Putamen (tissue), 1 donor: ENCODE data around the gene NOL7.

Experiments used
- DNase-seq: peaks from one replicate; pipeline ENCODE4 v3.0.0-alpha.2; 2016; ENCODE audit warnings: low spot score

Gene NOL7

GRCh38 chr6:13597073-13597472 is 18.1 kb upstream of the NOL7 start:
- no peak for DNase-seq

- DNase-seq: no peak
These were observed 15.1 kb upstream of the NOL7 start for GRCh38 chr6:13600036-13600435.

GRCh38 chr6:13604135-13604534 is 11.0 kb upstream of the NOL7 start:
- no peak for DNase-seq

DNA sequence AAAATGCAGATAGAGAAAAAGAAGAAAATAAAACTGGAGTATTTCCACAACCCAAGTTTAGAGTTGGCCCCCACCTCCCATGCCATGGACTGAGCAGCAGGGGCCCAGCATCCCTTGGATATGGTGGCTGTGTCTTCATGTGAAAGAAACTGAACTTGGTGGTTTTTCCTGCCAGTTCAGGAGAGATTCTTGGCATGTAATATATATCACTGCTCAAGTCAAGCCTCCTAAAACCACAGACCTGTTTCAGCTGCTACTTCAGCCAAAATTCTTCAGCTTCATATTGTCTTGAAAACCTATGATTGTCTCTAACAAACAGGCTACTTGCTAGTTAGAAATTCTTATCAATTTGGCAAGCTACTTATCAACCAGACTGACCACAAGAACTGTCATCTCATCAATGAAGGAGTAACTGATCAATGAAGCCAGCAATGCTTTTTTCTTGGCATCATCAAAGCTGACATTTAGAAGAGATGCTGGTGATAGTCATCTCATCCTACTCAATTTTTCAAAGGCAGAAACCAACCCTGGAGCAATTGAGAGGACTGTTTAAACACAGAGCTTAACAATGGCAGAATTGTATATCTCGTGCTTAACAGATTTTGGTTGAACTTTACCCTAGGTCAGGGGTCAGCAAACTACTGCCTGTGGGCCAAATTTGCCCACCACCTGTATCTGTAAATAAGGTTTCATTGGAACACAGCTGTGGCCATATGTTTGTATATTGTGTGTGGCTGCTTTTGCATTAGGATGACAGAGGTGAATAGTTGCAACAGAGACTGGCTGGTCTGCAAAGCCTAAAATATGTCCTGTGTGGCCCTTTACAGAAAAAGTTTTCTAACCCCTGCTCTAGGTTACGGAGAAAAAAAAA is 10.4 kb upstream of the NOL7 start:
- no peak for DNase-seq

- DNase-seq: no peak
These were observed 9.5 kb upstream of the NOL7 start for GRCh38 chr6:13605634-13606033.

DNA sequence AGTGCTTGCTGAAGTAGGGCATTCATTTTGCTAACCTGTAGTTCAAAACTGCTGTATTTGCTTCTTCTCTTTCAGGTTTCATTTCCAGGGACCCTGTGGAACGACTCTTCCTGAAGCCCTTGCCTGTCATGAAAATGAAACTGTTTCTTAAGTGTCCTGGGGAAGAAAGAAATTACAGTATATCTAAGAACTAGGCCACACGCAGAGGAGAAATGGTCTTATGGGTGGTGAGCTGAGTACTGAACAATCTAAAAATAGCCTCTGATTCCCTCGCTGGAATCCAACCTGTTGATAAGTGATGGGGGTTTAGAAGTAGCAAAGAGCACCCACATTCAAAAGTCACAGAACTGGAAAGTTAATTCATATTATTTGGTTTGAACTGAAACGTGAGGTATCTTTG is 3.4 kb upstream of the NOL7 start:
- no peak for DNase-seq

GRCh38 chr6:13613029-13613594 is 2.0 kb upstream of the NOL7 start:
- DNase-seq: no peak

DNA sequence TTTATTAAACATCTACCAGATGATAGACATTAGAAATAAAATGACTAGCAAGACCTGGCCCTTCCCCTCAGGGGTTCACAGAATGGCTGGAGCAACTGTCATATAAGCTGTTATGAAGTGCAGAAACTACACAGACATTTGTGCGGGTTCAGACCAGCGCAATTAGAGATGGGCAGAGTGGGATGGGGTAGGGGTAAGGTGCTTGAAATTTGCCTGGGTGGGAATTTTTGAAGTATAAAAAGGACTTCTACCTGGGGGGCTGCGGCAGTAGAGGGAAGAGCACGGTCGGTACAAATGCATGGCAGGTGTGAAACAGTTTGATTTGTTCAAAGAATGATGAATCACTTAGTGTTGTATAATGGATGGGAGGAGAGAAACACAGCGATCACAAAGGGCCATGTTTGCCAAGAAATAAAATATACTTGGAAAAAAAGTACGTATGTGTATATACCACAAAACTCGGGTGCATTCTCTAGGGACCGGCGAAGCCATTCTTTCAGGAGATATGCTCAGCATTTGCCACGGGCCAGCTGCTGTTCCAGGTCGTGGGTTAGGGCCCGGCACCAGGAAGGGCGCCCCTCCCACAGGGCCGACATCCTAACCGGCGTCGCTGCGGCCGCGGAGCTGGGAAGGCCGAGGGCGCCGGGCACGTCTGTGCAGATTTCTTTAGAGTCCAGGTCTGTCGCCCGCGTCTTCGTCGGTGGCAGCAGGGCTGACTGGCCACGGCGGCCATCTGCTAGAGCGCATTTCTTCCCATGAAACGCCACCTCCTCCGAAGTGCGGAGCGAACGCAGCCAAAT is 809 bp upstream of the NOL7 start:
- DNase-seq: no peak

DNA sequence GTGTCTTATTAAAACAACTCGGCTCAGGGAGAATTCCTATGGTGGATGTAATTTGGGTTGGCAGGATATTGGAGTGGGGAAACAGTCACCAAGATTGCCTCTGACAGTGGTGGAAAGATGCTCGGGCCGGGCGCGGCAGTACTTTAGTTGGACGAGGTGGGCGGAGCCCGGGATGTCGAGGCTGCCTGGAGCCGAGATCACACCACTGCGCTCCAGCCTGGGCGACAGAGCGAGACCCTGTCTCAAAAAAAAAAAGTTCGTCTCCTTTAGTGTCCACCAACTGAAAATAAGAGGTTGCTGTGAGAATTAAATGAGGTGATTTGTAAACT is 621 bp downstream of the NOL7 start:
- no peak for DNase-seq

DNA sequence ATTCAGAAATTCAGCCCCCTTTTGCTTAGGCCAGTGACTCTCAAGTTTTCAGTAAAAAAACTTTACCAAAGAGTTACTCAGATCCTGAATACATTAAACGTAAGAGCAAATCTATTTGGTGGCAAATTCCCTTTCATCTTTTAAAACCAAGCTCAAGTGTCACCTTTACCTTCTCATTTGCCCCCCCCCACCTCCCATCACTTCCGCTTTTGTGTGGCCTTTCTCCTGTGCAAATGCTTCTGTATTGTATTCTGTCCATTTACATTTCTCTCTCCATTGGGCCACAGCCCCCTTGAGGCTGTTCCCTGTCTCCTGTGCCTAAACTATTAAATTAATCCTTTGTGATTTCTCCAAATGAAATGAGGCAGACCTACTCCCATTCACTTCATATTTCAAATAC is 1.9 kb downstream of the NOL7 start:
- DNase-seq: no peak

- DNase-seq: no peak
These were observed 9.7 kb downstream of the NOL7 start for GRCh38 chr6:13624871-13625288.

DNA sequence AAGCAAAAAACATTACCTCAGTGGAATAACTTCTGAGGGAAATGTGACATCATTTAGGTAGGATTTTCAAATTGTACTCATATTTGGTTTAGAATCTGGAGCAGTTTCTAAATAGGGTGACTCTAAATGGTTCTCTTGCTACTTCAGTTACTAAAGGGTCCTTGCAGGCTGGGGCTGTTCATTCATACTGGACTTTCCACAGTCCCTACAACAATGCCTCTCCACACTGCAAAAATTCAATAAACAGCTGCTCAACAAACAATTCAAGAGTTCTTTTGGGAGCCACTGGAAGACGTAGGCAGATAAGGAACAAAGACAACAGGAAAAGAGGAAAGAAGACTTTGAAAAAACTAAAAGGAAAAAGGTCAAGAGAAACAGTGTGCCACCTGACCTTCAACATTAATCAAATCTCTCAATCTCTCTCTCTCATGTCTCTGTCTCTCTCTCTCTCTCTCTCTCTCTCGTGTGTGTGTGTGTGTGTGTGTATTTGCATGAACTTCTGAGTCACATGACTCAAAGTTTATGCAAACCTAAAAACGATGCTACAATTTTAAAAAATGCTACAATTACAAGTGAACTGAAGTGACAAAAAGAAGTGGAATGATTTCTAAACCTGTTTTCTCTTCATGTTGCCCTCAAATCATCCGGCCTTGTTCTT is 14.5 kb downstream of the NOL7 start:
- no peak for DNase-seq

DNA sequence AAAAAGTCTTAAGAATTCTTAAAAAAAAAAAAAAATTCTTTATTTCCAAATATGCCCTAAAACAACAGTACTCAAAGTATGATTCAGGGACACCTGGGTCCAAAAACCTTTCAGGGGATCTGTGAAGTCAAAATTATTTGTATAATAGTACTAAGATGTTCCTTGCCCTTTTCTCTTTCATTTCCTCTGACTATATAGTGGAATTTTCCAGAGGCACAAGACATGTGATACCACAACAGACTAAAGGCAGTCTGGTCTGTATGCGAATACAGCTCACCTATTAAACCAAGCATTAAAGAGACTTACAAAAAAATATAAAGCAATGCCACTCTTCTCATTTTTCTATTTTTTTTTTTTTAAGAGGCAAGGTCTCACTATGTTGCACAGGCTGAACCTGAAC is 15.4 kb downstream of the NOL7 start:
- DNase-seq: no peak

- DNase-seq: no peak
These were observed 18.2 kb downstream of the NOL7 start for GRCh38 chr6:13633343-13633742.

- no peak for DNase-seq
These were observed 21.0 kb downstream of the NOL7 start for GRCh38 chr6:13635948-13636658.

GRCh38 chr6:13638014-13638413 is 22.9 kb downstream of the NOL7 start:
- DNase-seq: no peak

- no peak for DNase-seq
These were observed 23.5 kb downstream of the NOL7 start for GRCh38 chr6:13638626-13639025.

DNA sequence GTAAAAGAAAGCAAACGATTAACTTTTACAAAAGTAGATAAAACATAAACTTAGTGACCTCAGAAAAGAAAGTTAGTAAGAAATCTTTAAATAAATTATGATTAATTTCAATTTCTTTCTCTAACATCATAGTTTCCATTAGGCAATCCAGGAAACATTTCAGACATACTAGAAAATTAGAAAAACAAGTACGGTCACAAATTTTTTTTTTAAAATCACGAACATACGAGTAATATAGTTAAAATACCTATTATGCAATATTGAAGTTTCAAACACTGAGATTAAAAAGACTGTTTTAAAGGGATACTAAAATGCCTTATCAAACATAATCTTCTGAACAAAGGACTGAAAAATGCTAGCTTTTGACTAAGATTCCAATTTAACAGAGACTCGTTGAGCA is 26.2 kb downstream of the NOL7 start:
- DNase-seq: no peak

- no peak for DNase-seq
These were observed 28.0 kb downstream of the NOL7 start for GRCh38 chr6:13643125-13643524.

GRCh38 chr6:13648850-13649249 is 33.7 kb downstream of the NOL7 start:
- DNase-seq: no peak

DNA sequence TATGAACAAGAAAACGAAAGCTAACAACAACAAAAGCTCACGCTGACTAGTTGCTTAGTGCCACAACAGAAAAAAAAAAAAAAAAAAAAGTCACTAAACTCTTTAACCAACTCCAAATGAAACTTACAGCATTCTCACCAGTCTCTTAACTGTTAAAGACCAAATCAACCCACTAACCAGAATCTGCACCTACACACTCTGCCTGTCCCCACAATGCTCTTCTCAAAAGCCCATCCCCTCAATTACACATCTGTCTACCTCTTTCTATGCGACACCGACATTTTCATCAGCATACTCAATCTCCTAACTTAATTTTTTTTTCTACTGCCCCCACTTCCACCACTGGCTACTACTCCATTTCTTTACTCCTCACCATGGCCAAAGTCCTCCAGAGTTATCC is 34.3 kb downstream of the NOL7 start:
- no peak for DNase-seq

GRCh38 chr6:13653296-13653695 is 38.2 kb downstream of the NOL7 start:
- no peak for DNase-seq
